HG02571 (cell line): ENCODE data around the gene HDAC7.

ENCODE experiments used
- ATAC-seq: cut with Tn5 transposase; IDR thresholded peaks from one replicate; pipeline ENCODE4 v1.9.1; 2021; ENCODE audit warnings: mild to moderate bottlenecking, moderate library complexity; ENCODE audit not compliant: unreplicated experiment

The HDAC7 gene

GRCh38 chr12:47750916-47751470 is 68.7 kb downstream of the HDAC7 start:
- ATAC-seq = no peak

GRCh38 chr12:47750229-47750798 is 69.4 kb downstream of the HDAC7 start:
- ATAC-seq = no peak

DNA sequence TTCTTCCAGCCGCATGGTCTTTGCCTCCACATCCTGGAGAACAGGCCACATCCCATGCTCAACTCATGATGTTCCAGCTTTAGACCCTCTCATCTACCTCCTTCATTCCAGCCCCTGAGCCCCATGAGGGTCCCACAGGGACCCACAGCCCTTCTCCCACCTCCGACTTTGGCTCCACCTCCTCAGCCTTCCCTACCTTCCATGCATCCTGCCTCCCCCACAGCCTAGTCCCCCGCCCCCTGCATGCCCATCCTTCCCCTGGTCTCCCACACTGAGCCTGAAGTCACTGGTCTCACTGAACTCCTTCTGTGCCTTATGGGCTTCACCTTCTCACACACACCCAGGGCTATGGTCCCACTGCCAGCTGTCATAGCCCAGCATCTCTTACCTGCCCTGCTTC is 70.8 kb downstream of the HDAC7 start:
- no peak for ATAC-seq

- no peak for ATAC-seq
Observed at GRCh38 chr12:47748507-47748828, 71.2 kb downstream of the HDAC7 start.

DNA sequence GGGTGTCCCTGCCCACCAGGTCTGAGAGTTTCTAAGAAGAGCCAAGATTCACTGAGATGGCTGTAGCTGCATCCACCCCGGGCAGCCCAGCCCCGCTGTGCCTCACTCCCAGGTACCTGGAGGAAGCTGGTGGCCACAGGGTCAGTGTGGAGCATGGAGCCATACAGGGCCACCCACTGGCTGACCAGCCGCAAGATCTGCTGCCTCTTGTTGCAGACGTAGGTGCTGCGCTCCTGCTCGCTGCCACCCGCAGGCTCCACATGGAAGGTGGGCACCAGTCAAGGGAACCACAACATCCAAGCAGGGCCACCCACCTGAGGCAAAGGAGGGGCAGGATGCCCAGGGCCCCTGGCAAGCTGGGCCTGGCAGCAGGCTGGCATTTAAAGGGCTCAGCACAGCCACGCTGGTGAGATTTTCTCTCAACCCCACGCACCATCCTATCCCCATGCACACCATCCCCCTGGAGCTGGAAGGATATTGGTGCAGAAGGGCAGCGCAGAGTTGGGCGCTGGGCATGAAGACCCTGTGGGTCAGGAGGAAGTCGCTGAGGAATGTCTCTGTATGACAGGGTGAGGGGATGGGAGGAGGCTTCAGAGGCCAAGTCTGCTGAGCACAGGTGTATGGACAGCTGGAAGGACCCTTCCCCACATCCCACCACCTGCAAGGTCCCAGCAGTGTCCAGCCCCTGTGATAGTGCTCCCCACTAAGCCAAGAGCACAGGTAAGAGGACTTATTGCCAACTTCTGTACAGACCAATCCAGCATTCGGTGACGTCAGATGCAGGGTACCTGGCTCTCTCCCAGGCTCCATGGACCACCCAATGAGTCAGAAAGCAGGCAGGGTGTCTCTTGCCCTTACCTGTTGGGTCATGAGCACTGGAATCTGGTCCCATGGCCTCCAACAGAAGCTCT is 71.9 kb downstream of the HDAC7 start:
- ATAC-seq = no peak

- no peak for ATAC-seq
Observed at GRCh38 chr12:47747126-47747525, 72.6 kb downstream of the HDAC7 start.

DNA sequence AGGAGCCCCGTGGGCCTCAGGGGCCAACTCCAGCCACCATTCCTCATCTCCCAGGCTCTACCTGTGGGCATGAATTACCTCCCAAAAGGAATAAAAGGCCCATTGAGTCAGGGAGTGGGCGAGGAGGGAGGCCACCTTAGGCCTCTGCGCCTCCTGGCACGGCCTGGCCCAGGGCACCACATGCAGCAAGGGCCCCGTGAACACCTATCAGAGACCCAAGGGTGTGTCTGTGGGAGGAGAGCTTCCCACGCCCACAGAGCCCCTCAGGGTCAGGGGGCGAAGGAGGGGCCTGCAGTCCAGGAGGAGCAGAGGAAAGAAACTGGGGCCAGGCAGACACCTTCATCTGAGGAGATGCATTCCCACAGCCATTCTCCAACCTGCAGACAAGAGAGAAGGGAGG is 73.2 kb downstream of the HDAC7 start:
- ATAC-seq = no peak

DNA sequence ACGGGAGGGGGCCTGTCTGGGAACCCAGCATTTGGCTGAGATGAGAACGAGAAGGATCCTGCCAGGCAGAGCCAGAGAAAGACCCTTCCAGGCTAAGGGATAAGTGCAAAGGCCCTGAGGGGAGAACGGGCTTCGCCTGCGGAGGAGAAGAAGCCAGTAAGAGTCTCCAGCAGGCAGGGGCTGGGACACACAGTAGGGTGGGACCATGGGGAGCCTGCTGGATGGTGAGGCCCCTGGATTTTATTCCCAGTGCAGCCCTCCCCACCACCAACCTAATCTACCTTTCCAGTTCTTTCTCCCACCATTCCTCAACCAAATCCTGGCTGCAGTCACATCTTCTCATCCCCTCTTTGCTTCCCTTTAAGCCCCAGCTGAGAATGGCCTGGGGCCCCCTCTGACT is 73.6 kb downstream of the HDAC7 start:
- no peak for ATAC-seq

- ATAC-seq = no peak
Observed at GRCh38 chr12:47745485-47746041, 74.1 kb downstream of the HDAC7 start.

DNA sequence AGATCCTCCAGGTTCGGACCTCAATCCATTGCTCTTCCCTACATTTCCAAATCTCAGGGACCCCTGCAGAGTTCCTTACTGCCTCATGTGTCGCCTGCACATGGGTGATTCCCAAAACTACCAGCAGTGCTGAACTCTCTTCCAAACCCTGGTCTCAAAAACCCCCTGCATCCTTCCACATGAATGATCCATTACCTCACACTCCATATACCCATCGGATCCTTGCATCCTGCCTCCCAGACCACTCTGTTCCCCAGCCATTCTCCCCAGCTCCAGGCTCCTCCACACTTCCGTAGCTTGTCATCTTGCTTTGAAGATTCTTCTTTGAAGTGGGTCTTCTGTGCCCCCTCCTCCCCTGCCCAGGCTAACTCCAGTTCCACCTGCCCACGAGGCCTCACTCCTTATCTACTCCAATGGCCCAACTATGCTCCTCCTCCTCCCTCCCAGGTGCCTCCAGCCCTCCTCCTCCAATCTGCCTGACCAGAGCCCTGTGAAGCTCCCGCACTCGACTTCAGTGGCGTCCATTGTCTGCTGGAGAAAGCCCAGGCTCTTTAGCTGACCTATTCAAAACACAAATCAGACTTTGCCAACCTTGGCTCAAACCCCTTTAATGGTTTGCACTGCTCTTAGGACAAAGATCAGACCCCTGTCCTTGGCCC is 74.8 kb downstream of the HDAC7 start:
- no peak for ATAC-seq

- no peak for ATAC-seq
Observed at GRCh38 chr12:47744005-47744651, 75.6 kb downstream of the HDAC7 start.

DNA sequence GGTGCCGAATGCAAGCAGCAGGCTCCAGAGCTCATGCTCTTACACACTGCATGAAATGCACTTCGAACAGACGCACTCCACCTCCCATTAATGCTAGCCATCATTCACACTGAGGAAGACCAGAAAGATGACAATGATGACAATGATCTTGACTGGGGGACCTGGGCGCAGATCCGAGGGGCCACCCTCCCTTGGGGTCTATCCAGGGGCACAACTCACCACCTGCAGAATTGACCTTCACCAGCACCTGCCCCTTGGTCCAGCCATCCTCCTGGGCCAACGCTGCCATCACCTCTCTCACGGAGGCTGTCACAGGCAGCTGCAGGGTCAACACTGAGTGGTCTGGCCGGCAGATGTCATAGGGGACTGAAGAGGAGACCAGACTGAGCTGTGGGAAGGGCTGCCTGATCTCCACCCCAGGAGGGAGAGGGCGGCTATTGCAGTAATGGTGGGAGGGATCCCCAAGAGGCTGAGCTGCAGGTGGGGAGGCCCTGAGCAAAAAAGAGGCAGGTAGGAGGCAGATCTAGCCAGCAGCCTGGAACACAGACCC is 76.3 kb downstream of the HDAC7 start:
- ATAC-seq = no peak

GRCh38 chr12:47742253-47742825 is 77.4 kb downstream of the HDAC7 start:
- no peak for ATAC-seq

DNA sequence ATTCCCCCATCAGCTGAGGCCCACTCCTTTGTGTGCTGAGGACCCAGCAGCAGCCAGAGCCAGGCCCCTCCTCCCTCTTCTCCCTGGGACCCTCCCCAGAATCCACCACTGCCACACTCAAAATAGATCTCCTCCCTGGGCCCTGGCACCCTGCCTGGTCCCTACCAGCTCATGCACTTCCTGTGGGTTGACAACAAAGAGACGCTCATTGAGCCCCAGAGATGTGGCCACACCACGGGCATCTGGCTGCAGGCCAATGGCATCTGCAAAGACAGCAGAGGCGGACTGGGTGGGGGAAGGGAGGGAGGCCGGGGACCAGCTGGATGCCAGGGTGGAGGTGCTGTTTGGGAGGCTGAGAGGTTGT is 78.4 kb downstream of the HDAC7 start:
- no peak for ATAC-seq

GRCh38 chr12:47740606-47741339 is 78.9 kb downstream of the HDAC7 start:
- ATAC-seq = peak; percentile 42

- ATAC-seq = peak; percentile 63
Observed at GRCh38 chr12:47739979-47740378, 79.7 kb downstream of the HDAC7 start.

DNA sequence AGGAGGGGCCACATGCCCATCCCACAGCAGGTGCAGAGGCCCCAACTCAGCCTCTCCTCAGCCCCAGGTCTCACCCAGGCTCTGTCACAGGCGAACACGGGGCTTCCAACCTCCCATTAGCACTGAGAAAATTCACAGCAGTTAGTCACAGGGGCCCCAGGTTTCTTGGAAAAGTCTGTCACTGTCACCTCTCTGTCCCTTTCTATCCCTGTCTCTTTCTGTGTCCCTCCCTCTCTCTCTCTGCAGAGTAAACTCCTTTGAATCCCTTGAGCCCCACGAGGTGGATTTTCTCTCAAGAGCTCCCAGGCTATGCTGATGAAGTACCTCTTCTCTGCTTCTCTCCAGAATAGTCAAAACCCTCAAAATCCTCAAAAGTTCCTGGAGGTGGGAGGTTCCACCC is 80.4 kb downstream of the HDAC7 start:
- no peak for ATAC-seq

DNA sequence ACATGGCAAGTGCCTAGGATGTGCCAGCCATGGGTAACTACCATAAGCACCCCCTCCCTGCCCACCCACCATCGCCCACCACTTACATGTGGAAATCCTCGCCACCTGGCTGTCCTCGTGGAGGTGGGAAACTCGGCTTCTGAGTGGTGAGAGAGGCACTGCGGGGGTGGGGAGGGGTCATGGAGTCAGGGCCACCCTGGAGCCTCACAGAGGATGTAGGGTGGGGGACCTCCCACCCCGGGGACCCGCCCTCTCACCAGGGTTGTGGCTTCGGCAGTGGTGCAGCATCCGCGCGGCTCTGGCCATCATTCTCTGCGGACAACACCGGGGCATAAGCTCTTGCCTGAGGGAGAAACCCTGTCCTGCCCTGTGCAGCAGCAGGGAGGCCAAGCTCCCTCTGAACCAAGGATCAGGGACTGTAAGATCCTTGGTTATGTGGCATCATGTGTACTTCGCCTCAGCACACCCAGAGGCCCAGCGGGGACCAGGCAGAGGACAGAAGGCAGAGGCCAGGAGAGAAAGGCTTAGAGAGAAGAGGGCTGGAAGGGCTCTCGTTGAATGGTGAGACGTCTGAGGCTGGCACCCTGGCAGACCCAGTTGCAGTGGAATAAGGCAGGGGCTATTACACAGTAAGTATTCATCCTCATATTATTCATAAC is 81.6 kb downstream of the HDAC7 start:
- no peak for ATAC-seq
